ENCODE measurements around the gene PSG11. TPM values are rescaled to one million over a fixed set of nuclear protein-coding genes. Genes with fewer than 3 reads are reported as not detected.
"Not testable (repeated sequence)": the region's sequence is repeated elsewhere in the genome, so short reads cannot be mapped to it uniquely, and the experiment has no call there.

PSG11 gene
- total RNA-seq, 4 donors from 2014 or later: not detected

DNA sequence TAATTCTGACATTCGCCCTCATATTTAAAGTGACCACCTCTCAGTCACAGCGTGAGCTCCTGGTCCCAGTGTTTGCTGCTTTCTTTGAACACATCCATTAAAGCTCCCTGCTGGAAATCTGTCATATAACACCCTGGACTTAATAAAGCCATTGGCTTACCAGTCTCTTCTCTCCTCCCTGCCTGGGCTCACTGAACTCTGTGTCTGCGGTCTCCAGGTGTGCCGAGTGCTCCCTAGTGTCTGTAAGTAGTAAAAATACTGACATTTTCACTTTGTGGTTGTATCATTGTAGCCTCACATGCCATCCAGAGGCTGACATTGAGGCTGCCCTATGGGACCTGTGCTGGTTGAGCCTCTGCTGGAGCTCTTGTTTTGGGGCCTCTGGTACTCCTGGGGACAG, 2.6 kb upstream of the PSG11 start:
- intact Hi-C loops (cut with DNase I): no loop called here
- 94 to 96% methylated on average over 4 of the region's 4 CpGs for WGBS, 2 donors
- no peaks in the 10 kb centered on the region for H3K9me3 ChIP-seq
- TF ChIP-seq, protein P1, sequence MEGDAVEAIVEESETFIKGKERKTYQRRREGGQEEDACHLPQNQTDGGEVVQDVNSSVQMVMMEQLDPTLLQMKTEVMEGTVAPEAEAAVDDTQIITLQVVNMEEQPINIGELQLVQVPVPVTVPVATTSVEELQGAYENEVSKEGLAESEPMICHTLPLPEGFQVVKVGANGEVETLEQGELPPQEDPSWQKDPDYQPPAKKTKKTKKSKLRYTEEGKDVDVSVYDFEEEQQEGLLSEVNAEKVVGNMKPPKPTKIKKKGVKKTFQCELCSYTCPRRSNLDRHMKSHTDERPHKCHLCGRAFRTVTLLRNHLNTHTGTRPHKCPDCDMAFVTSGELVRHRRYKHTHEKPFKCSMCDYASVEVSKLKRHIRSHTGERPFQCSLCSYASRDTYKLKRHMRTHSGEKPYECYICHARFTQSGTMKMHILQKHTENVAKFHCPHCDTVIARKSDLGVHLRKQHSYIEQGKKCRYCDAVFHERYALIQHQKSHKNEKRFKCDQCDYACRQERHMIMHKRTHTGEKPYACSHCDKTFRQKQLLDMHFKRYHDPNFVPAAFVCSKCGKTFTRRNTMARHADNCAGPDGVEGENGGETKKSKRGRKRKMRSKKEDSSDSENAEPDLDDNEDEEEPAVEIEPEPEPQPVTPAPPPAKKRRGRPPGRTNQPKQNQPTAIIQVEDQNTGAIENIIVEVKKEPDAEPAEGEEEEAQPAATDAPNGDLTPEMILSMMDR (IDR thresholded peaks at IDR 0.05): no peak
- TF ChIP-seq POLR2A (IDR thresholded peaks at IDR 0.05): no peak
- H3K36me3 ChIP-seq: no peaks in the 10 kb centered on the region
- no peak for DNase-seq
- no peak overlapping the region for H3K4me3 ChIP-seq (replicated peaks in 1 of 3)
- H3K4me1 ChIP-seq: no peaks in the 10 kb centered on the region
- no peaks in the 10 kb centered on the region for H3K27me3 ChIP-seq
- H3K27ac ChIP-seq: no peak overlapping the region

DNA sequence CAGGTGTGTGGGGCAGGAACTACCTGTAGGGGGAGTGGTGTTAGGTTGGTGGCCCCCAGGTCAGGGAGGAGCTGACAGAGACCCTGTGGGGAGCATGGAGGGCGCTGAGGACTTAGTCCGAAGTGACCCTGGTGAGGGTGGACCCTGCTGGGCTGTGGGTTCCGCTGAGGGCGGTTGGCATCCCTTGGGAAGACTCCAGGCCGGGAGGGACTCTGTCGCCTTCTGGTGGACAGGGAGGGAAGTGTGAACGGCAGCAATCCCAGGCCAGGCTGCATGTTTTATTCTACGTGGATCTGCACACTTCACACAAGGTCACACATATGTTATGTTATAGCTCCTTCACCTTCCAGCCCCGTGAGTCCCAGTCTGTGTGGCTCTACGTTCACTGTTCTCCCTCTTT, 1.7 kb upstream of the PSG11 start:
- H3K9me3 ChIP-seq; H3K4me1 ChIP-seq; intact Hi-C loops (cut with DNase I); H3K27me3 ChIP-seq; H3K4me3 ChIP-seq (replicated peaks in 1 of 3); DNase-seq; H3K27ac ChIP-seq; H3K36me3 ChIP-seq: not testable (repeated sequence)
- 51 to 62% methylated on average over 6 to 10 of the region's 10 CpGs for WGBS, 2 donors

DNA sequence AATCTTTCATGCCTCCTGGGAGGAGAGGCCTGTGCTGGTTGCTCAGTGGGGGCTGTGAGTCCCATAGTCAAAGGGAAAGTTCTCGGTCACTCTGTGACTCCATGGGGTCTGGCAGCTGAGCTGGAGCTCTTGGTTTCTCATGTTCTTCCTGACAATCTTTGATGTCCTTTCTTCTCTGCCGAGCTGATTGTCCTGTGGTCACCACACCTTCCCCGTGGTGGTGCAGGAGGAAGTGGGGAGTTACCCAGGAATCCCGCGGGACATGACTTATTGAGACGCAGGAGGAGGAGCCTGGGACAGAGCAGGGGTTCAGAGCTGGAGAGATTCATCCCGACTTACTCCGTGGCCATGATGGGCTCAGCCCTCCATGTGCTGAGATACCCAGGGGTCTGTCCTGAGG, 792 bp upstream of the PSG11 start:
- H3K4me1 ChIP-seq; H3K27ac ChIP-seq; H3K9me3 ChIP-seq; H3K27me3 ChIP-seq; H3K36me3 ChIP-seq; intact Hi-C loops (cut with DNase I); H3K4me3 ChIP-seq (replicated peaks in 1 of 3); DNase-seq: not testable (repeated sequence)
- 75 to 83% methylated on average over 8 of the region's 8 CpGs for WGBS, 2 donors

DNA sequence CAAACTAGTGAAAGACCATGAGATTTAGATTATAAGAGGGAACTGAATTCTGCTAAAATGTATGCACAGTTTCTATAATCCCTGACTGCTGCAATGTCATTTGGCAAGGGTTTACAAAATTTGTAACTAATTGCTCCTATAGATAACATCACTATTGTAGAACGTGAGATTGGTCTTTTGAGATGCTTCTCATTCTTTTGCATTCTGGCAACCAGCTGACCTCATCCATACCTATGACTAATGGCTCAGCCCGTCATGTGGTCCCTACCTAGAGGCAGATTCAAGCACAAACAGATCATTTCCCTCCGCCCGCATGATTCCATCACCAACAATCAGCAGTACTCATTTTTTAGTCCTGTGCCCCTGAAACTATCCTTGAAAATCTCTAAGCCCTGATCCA, 4.2 kb downstream of the PSG11 start:
- H3K9me3 ChIP-seq; intact Hi-C loops (cut with DNase I); H3K4me1 ChIP-seq; H3K4me3 ChIP-seq (replicated peaks in 1 of 3); H3K36me3 ChIP-seq; DNase-seq; H3K27ac ChIP-seq; H3K27me3 ChIP-seq: not testable (repeated sequence)
- WGBS, 2 donors: 75 to 78% methylated on average over 4 of the region's 4 CpGs

DNA sequence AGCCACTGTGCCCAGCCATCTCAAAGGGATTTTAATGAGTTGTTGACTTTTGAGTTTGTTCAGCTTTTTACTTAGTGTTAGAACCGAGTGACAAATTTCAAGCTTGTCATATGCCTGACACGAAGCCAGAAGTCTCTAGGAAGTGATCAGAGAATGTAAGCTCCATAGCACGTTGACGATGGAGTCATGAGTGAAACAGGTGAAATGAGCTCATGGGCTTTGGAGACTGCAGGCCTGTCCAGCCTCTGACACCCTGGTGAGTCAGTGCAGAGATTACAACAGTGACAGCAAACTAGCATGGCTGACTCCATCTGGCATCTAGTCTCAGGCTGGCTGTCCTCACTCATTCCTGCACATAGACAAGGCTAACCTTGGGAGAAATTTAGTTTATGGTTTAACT, 4.6 kb downstream of the PSG11 start:
- 77% methylated on average over 4 of the region's 4 CpGs for WGBS, 2 donors
- H3K4me3 ChIP-seq (replicated peaks in 1 of 3); H3K9me3 ChIP-seq; intact Hi-C loops (cut with DNase I); H3K27ac ChIP-seq; H3K4me1 ChIP-seq; DNase-seq; H3K27me3 ChIP-seq; H3K36me3 ChIP-seq: not testable (repeated sequence)

DNA sequence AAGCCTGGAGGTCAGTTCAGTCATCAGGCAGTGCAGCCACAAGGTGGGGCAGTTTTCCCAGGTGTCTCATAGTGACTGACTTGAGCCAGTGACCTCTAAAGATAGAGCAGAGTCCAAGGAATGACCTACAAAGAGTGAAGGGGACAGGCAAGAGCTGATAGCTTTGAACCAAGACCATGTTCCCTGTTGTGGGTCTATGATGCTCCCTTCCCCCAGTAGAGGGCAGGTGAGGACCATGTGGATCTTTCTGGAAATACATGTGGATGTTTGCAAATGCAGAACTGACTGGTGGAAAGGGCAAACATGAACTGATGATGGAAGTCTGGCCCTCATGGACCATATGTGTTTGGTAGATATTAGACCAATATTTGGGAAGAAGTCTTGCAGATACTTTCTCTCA, 6.7 kb downstream of the PSG11 start:
- H3K36me3 ChIP-seq; intact Hi-C loops (cut with DNase I); H3K27me3 ChIP-seq; H3K27ac ChIP-seq; H3K9me3 ChIP-seq; DNase-seq; H3K4me3 ChIP-seq (replicated peaks in 1 of 3); H3K4me1 ChIP-seq: not testable (repeated sequence)

DNA sequence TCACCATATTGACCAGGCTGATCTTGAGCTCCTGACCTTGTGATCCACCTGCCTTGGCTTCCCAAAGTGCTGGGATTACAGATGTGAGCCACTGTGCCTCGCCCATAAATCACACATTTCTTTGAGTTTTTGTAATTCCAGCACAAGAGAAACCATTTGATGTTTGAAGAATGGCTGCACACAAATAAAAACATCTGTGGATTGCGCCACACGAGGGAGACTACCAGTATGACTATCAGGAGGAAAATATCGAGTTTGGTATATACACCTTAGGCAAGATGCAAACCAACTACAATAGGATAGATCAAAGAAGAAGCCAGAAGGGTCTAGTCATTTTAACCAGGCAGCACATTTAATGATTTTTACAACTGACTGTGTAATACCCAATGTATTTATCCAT, 20.4 kb downstream of the PSG11 start:
- intact Hi-C loops (cut with DNase I); H3K4me1 ChIP-seq: not testable (repeated sequence)

DNA sequence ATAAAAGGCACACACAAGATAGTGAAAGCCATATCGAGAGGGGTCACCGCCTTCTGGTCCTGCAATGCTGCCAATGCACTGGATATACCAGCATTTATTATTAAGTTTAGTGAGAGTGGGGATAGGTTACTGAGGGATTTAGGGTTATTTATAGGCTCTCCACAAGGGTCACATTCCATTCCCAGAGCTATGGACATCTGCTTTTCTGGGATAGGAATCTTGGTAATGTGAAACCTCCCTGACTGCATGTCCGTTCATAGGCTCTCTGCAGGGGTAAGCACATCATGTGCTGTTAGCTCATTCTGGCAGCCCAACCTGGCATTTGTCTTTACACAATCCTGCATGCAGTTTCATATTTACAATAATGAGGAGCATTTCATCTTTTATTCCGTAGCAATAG, 21.4 kb downstream of the PSG11 start:
- H3K4me3 ChIP-seq (replicated peaks in 1 of 3); H3K9me3 ChIP-seq; H3K27me3 ChIP-seq; H3K4me1 ChIP-seq; DNase-seq; H3K36me3 ChIP-seq; H3K27ac ChIP-seq; intact Hi-C loops (cut with DNase I): not testable (repeated sequence)
- 48 to 80% methylated on average over 4 of the region's 4 CpGs for WGBS, 2 donors

More for the DNA sequence above, 20.4 kb downstream of the PSG11 start:
- WGBS, 2 donors: 64 to 74% methylated on average over 4 of the region's 4 CpGs
- H3K27me3 ChIP-seq; H3K4me3 ChIP-seq (replicated peaks in 1 of 3); DNase-seq; H3K27ac ChIP-seq; H3K36me3 ChIP-seq; H3K9me3 ChIP-seq: not testable (repeated sequence)

DNA sequence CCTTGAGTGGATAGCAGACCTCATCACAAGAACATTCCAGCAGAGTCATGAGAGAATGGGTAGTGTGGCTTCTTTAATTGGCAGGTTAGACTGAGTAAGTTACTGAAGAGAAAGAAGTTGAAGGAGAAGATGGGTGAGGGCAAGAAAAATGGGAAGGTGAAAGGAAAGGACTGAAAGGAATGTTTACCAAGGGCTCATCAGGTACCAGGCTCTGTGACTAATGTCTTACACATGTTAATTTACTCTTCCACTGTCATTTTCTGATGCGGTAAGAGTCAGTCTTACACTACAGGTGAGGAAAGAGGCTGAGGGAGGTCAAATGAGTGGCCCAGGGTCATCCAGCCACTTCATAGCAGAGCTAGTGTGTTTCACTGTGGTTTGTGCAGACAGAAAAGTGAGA, 22.6 kb downstream of the PSG11 start:
- intact Hi-C loops (cut with DNase I); H3K27ac ChIP-seq; H3K36me3 ChIP-seq; H3K27me3 ChIP-seq; DNase-seq; H3K9me3 ChIP-seq; H3K4me1 ChIP-seq; H3K4me3 ChIP-seq (replicated peaks in 1 of 3): not testable (repeated sequence)
- 63 to 86% methylated on average over 1 of the region's 1 CpG for WGBS, 2 donors

DNA sequence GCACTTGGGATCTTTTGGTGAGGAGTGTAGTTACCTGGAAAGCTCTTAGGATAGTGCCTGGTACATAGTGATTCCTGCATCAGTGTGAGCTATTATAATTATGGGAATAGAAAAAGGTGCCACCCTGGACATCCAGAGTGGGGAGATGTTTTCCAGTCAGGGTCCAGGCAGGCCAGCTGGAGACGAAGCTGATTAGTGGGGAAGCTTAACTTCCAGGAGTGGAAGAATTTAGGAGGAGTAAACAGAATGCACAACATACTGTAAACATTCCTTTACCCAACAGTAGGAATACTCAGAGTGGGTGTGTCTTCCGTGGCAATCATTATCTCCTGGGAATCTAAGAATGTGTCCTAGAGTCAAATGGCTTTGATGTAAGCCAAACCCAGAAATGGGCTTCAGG, 23.3 kb downstream of the PSG11 start:
- DNase-seq; H3K4me3 ChIP-seq (replicated peaks in 1 of 3); H3K4me1 ChIP-seq; H3K27me3 ChIP-seq; intact Hi-C loops (cut with DNase I); H3K36me3 ChIP-seq; H3K27ac ChIP-seq; H3K9me3 ChIP-seq: not testable (repeated sequence)
- 40 to 59% methylated on average over 2 of the region's 2 CpGs for WGBS, 2 donors

DNA sequence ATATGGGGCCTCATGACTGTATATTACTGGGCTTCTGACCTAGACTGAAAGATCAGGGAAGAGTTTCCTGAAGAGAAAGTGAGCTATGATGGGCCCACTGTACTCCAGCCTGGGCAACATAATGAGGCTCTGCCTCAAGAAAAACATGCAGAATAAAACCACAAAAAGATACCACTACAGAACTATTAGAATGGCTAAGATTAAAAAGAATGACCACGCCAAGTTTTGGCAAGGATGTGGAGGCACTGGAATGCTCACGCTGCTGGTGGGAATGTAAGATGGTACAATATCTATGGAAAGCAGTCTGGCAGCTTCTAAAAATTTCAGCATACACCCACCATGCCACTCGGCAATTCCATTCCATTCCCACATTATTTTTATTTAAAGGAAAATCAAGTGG, 30.1 kb downstream of the PSG11 start:
- H3K27ac ChIP-seq; H3K9me3 ChIP-seq; H3K4me1 ChIP-seq; DNase-seq; H3K27me3 ChIP-seq; intact Hi-C loops (cut with DNase I); H3K36me3 ChIP-seq; H3K4me3 ChIP-seq (replicated peaks in 1 of 3): not testable (repeated sequence)
- 84 to 89% methylated on average over 3 of the region's 3 CpGs for WGBS, 2 donors

DNA sequence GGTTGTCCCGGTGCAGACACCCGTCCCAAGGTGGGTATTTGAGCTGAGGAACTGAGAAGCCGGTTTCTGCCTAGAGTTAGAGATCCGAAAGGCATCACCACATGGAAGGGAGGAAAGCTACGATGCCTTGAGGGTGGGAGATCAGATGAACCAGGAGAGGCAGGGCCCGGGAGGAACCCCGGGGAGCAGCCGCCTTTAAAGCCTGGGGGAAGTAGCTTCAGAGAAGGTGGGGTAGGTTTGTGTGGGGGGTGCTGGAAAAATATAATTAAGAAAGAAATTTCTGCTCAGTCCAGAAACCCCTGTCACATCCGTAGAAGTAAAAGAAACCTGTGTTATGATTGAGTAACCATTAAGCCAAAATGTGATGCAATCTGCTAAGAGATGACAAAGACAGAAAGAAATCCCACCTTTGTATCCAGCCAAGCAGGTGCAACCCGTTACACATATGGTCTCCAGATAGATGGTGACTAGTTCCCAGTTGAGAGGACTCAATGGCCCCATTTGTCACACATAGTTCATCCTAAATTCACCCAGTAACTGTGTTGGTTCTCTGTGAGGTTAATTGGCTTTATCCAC, 34.2 kb downstream of the PSG11 start:
- H3K4me3 ChIP-seq (replicated peaks in 1 of 3); H3K9me3 ChIP-seq; H3K27ac ChIP-seq; H3K4me1 ChIP-seq; H3K27me3 ChIP-seq; H3K36me3 ChIP-seq; intact Hi-C loops (cut with DNase I); DNase-seq: not testable (repeated sequence)
- 72 to 82% methylated on average over 10 of the region's 10 CpGs for WGBS, 2 donors
